ENCODE measurements around the gene SYNDIG1. TPM values are rescaled to one million over a fixed set of nuclear protein-coding genes. Genes with fewer than 3 reads are reported as not detected.

The SYNDIG1 gene
- total RNA-seq, 1 donor from 2014 or later: not detected

- H3K36me3 Mint-ChIP-seq (ENCODE audit: low read depth): no peaks in the 10 kb centered on the region
- no peak overlapping the region for H3K4me3 Mint-ChIP-seq
- no peaks in the 10 kb centered on the region for H3K9me3 Mint-ChIP-seq
- peaks cover 4% of the 10 kb centered on the region for H3K27me3 Mint-ChIP-seq
- intact Hi-C loops (cut with micrococcal nuclease): no loop called here
- no peak for DNase-seq
- H3K4me1 Mint-ChIP-seq: no peaks in the 10 kb centered on the region
- no peak overlapping the region for H3K27ac Mint-ChIP-seq
Measured at GRCh38 chr20:24683676-24684075, 214.2 kb downstream of the SYNDIG1 start.

GRCh38 chr20:24684421-24684871 lies 215.0 kb downstream of the SYNDIG1 start:
- Mint-ChIP-seq H3K27me3 (peaks cover 4% of the 10 kb centered on the region), H3K9me3 (no peaks in the 10 kb centered on the region), H3K4me1 (no peaks in the 10 kb centered on the region), H3K36me3 (ENCODE audit: low read depth) (no peaks in the 10 kb centered on the region), H3K4me3 (no peak overlapping the region), H3K27ac (no peak overlapping the region)
- DNase-seq: no peak
- intact Hi-C loops (cut with micrococcal nuclease): no loop called here

DNA sequence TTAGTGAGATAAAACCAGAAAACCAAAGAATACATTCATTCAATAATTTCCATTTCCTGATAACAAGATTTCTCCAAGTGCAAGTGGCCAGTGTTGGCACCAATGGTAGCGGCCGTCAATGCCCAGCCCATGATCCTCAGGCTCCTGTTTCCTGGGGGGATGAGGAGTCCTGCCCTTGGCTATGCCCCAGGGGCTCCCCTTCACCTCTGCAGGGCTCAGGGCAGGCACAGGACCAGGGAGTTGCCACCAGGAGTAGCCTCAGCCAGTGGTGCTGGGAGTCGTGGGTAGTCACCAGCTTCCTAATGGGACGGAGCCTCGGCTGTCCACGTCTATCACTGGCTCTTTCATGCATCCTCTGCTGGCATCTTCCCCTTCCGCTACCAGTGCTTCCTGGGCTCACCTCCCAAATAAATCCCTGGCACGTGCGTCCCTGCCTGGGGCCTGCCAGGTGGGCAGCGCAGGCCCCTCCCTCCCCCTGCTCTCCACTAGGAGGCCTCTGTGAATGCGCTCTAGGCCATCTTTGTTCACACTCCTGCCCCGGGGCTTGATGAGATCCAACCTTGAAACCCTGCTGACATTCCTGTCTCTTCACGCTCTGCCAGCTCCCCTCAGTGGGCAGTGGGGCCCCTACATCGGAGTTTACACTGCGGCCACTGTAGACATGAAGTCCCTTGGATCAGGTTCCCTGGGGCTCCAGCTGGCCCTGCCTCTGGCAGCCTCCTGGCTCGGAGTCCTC lies 215.7 kb downstream of the SYNDIG1 start:
- H3K9me3 Mint-ChIP-seq: no peaks in the 10 kb centered on the region
- no peak overlapping the region for H3K4me3 Mint-ChIP-seq
- intact Hi-C loops (cut with micrococcal nuclease): no loop called here
- no peaks in the 10 kb centered on the region for H3K4me1 Mint-ChIP-seq
- no peak for DNase-seq
- H3K27me3 Mint-ChIP-seq: peaks cover 8% of the 10 kb centered on the region
- no peak overlapping the region for H3K27ac Mint-ChIP-seq
- H3K36me3 Mint-ChIP-seq (ENCODE audit: low read depth): no peaks in the 10 kb centered on the region

GRCh38 chr20:24685736-24686135 lies 216.3 kb downstream of the SYNDIG1 start:
- Mint-ChIP-seq H3K4me1 (no peaks in the 10 kb centered on the region), H3K4me3 (no peak overlapping the region), H3K27ac (no peak overlapping the region), H3K9me3 (no peaks in the 10 kb centered on the region), H3K36me3 (ENCODE audit: low read depth) (no peaks in the 10 kb centered on the region), H3K27me3 (peaks cover 8% of the 10 kb centered on the region)
- intact Hi-C loops (cut with micrococcal nuclease): no loop called here
- DNase-seq: no peak

GRCh38 chr20:24686156-24686555 lies 216.7 kb downstream of the SYNDIG1 start:
- intact Hi-C loops (cut with micrococcal nuclease): no loop called here
- Mint-ChIP-seq H3K9me3 (no peaks in the 10 kb centered on the region), H3K27ac (no peak overlapping the region)

GRCh38 chr20:24690408-24690807 lies 221.0 kb downstream of the SYNDIG1 start:
- no peaks in the 10 kb centered on the region for H3K9me3 Mint-ChIP-seq
- intact Hi-C loops (cut with micrococcal nuclease): no loop called here
- DNase-seq: no peak
- no peaks in the 10 kb centered on the region for H3K4me1 Mint-ChIP-seq
- no peaks in the 10 kb centered on the region for H3K36me3 Mint-ChIP-seq (ENCODE audit: low read depth)
- H3K27ac Mint-ChIP-seq: no peak overlapping the region
- H3K4me3 Mint-ChIP-seq: no peak overlapping the region
- peaks cover 8% of the 10 kb centered on the region for H3K27me3 Mint-ChIP-seq

More at GRCh38 chr20:24686156-24686555, 216.7 kb downstream of the SYNDIG1 start:
- no peaks in the 10 kb centered on the region for H3K4me1 Mint-ChIP-seq
- H3K4me3 Mint-ChIP-seq: no peak overlapping the region
- no peaks in the 10 kb centered on the region for H3K36me3 Mint-ChIP-seq (ENCODE audit: low read depth)
- DNase-seq: no peak
- peaks cover 8% of the 10 kb centered on the region for H3K27me3 Mint-ChIP-seq

- no peaks in the 10 kb centered on the region for H3K9me3 Mint-ChIP-seq
- no peaks in the 10 kb centered on the region for H3K36me3 Mint-ChIP-seq (ENCODE audit: low read depth)
- H3K27ac Mint-ChIP-seq: no peak overlapping the region
- peaks cover 5% of the 10 kb centered on the region for H3K27me3 Mint-ChIP-seq
- no peaks in the 10 kb centered on the region for H3K4me1 Mint-ChIP-seq
- DNase-seq: no peak
- intact Hi-C loops (cut with micrococcal nuclease): no loop called here
- H3K4me3 Mint-ChIP-seq: no peak overlapping the region
Measured at GRCh38 chr20:24691901-24692351, 222.5 kb downstream of the SYNDIG1 start.

DNA sequence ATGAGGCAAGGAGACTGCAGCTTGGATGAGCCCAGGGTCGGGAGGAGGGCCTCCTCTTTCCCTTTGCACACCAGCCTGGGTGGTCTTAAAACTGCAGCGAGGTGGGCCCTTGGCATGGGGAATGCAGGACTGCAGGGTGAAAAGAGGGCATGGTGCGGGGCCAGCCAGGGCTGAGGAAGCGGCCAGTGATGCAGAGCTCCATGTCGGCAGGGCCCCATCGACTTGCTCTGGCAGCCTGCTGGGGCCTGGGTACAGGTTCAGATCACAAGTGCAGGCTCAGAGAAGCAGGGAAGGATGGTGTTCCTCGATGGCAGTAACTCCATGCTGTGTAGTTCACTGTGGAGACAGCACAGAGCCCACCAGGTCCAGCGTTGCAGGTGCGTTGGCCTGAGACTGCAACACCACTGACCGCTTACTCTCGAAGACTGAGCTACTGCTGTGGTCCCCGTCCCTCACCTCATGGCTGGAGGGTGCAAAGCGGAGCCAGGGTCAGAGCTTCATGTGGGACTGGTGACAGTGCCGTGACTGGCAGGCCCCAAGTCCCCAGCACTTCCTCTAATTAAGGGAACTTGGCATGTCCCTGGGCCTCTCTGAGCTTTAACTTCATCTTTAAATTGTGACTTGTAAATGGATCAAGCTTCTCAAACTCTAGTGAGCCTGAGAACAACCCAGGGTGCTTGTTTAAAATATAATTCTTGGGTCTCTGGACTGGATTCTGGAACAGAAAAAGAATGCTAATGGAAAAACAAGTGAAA lies 223.2 kb downstream of the SYNDIG1 start:
- Mint-ChIP-seq H3K27me3 (peaks cover 5% of the 10 kb centered on the region), H3K27ac (no peak overlapping the region), H3K36me3 (ENCODE audit: low read depth) (no peaks in the 10 kb centered on the region), H3K4me3 (no peak overlapping the region), H3K9me3 (no peaks in the 10 kb centered on the region), H3K4me1 (no peaks in the 10 kb centered on the region)
- DNase-seq: no peak
- intact Hi-C loops (cut with micrococcal nuclease): no loop called here

GRCh38 chr20:24693466-24694156 lies 224.2 kb downstream of the SYNDIG1 start:
- intact Hi-C loops (cut with micrococcal nuclease): no loop called here
- H3K27me3 Mint-ChIP-seq: peaks cover 5% of the 10 kb centered on the region
- no peak for DNase-seq
- no peaks in the 10 kb centered on the region for H3K4me1 Mint-ChIP-seq
- no peaks in the 10 kb centered on the region for H3K9me3 Mint-ChIP-seq
- no peaks in the 10 kb centered on the region for H3K36me3 Mint-ChIP-seq (ENCODE audit: low read depth)
- H3K4me3 Mint-ChIP-seq: no peak overlapping the region
- no peak overlapping the region for H3K27ac Mint-ChIP-seq

DNA sequence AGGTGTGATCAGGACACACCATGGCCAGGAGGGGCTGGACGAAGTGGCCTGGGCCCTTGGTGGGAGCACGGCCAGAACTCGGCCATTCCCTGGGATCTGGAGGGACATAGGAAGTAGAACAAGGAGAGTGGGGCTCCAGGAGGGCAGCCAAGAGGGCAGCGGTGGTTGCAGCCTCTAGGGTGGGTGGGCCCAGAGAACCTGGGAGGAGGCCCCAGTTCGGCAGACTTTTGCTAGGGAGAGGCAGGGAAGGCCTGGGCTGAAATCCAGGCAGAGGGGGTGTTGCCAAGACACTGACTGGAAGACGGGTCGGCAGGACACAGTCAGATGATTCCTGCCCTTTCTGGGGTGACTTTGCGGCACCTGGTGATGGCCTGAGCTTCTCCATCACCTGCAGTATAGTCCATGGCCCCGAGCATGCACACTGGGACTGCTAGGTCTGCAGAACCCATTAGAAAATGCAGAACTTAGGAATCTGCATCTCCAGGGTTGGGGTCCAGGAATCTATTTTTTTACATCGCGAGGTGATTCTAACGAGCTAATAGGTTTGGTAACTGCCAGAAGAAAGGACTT lies 224.8 kb downstream of the SYNDIG1 start:
- DNase-seq: no peak
- Mint-ChIP-seq H3K27ac (no peak overlapping the region), H3K36me3 (ENCODE audit: low read depth) (no peaks in the 10 kb centered on the region), H3K9me3 (no peaks in the 10 kb centered on the region), H3K4me3 (no peak overlapping the region), H3K27me3 (peaks cover 5% of the 10 kb centered on the region), H3K4me1 (no peaks in the 10 kb centered on the region)
- intact Hi-C loops (cut with micrococcal nuclease): no loop called here

- DNase-seq: no peak
- Mint-ChIP-seq H3K36me3 (ENCODE audit: low read depth) (no peaks in the 10 kb centered on the region), H3K27ac (no peak overlapping the region), H3K4me1 (no peaks in the 10 kb centered on the region), H3K4me3 (no peak overlapping the region), H3K27me3 (no peaks in the 10 kb centered on the region), H3K9me3 (no peaks in the 10 kb centered on the region)
- intact Hi-C loops (cut with micrococcal nuclease): no loop called here
Measured at GRCh38 chr20:24694727-24695528, 225.5 kb downstream of the SYNDIG1 start.

DNA sequence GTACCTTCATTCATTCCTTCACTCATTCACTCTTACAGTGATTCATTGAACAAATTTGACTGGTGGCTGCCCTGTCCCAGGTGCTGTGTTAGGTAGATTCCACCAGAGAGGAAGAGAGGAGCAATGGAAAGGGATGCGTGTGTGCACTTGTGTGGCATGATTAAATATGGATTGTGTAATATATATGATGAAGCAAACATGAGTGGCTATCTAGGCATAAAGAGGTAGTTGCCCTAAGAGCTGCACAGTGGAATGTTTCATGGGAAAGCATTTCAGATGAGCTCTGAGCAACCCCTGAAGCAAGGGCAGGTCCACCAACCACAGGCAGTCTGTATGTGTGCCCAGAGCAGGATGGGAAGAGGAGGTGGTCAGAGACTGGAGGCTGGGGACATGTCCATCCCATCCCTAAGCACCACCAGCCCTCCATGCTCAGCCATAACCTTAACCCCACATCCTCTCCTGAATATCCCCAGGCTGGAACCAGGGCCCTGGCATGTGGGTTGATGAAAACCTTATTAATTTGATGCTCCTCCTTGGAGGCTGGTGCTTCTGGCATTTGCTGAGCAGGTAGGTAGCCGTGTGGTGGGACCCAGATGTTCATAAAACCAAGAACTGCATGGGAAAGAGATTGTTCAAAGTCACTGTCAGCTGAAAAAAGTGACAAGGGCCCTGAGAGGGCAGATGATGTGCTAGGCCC lies 226.2 kb downstream of the SYNDIG1 start:
- no peaks in the 10 kb centered on the region for H3K36me3 Mint-ChIP-seq (ENCODE audit: low read depth)
- no peak for DNase-seq
- H3K27me3 Mint-ChIP-seq: no peaks in the 10 kb centered on the region
- intact Hi-C loops (cut with micrococcal nuclease): no loop called here
- H3K27ac Mint-ChIP-seq: no peak overlapping the region
- no peak overlapping the region for H3K4me3 Mint-ChIP-seq
- no peaks in the 10 kb centered on the region for H3K9me3 Mint-ChIP-seq
- H3K4me1 Mint-ChIP-seq: no peaks in the 10 kb centered on the region

DNA sequence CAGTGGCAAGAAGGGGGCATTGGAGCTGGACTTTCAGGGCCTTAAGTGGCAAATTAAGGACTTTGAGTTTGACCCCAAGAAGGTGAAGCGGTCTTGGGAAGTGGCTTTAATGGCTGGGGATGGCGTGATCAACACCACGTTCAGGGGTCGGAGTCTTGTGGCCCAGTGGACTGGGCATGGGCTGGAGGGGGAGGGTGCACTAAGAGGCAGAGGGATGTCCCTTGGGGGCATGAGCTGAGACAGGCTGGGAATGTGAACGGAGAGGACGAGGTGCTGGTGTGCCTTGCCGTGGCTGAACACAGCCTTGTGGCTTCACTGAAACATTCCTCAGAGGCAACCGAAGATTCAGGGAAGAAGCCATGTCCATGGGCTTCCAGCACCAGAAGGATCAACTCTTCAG lies 227.0 kb downstream of the SYNDIG1 start:
- Mint-ChIP-seq H3K27me3 (no peaks in the 10 kb centered on the region), H3K27ac (no peak overlapping the region), H3K9me3 (no peaks in the 10 kb centered on the region), H3K4me1 (no peaks in the 10 kb centered on the region), H3K4me3 (no peak overlapping the region), H3K36me3 (ENCODE audit: low read depth) (no peaks in the 10 kb centered on the region)
- DNase-seq: no peak
- intact Hi-C loops (cut with micrococcal nuclease): no loop called here
